ENCODE data around the gene SDR9C7.

SDR9C7 gene

DNA sequence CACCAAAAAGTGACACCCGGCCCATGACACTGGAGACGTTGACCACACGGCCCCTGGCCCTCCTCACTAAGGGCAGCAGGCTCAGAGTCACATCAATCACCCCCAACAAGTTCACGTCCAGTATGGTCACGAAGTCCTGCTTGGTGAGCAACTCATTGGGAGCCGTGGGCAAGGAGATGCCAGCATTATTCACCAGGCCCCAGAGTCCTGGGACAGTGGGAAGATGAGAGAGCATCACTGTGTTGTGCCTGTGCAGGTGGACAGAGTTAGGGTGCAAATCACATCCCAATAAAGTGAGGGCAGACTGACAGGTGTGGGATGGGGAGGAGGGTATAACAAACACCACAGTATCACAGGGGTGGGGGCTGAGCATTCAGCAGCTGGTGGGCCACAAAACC, 20.7 kb upstream of the SDR9C7 start:
- POLR2A ChIA-PET = no interaction called here
- no peaks in the 10 kb centered on the region for H3K4me1 ChIP-seq (ENCODE audit: control insufficient read depth, insufficient read depth, low read length)
- H3K4me3 ChIP-seq (ENCODE audit: low read depth, low read length) = no peak overlapping the region
- no peaks in the 10 kb centered on the region for H3K9me3 ChIP-seq (ENCODE audit: control insufficient read depth, insufficient read depth, low read depth, low read length)
- H3K27ac ChIP-seq (ENCODE audit: extremely low read depth, low read depth, low read length) = no peak overlapping the region
- CTCF ChIA-PET = interaction anchor here (1.2 kb wide), 1 partner anchor 33 kb away, joined by 3 read pairs; no protein-coding TSS in a partner anchor
- TF ChIP-seq ZNF596 (tag by site-specific recombination; IDR thresholded peaks at IDR 0.05) (no peak), ZBTB26 (tag by site-specific recombination; optimal IDR thresholded peaks at IDR 0.05) (no peak), ZNF366 (tag by site-specific recombination; conservative IDR thresholded peaks at IDR 0.05) (no peak), ZNF639 (tag by site-specific recombination; IDR thresholded peaks at IDR 0.05) (no peak), ZBTB7A (tag by site-specific recombination; IDR thresholded peaks at IDR 0.05; ENCODE audit: low read depth) (no peak), ZNF677 (tag by site-specific recombination; IDR thresholded peaks at IDR 0.05) (no peak), ZNF133 (tag by site-specific recombination; IDR thresholded peaks at IDR 0.05) (no peak), ZNF16 (tag by site-specific recombination; IDR thresholded peaks at IDR 0.05; ENCODE audit: low read depth) (no peak), KLF7 (tag by site-specific recombination; IDR thresholded peaks at IDR 0.05; ENCODE audit: borderline replicate concordance) (no peak), ZSCAN23 (tag by site-specific recombination; IDR thresholded peaks at IDR 0.05) (no peak)
- TF ChIP-seq, protein P1, sequence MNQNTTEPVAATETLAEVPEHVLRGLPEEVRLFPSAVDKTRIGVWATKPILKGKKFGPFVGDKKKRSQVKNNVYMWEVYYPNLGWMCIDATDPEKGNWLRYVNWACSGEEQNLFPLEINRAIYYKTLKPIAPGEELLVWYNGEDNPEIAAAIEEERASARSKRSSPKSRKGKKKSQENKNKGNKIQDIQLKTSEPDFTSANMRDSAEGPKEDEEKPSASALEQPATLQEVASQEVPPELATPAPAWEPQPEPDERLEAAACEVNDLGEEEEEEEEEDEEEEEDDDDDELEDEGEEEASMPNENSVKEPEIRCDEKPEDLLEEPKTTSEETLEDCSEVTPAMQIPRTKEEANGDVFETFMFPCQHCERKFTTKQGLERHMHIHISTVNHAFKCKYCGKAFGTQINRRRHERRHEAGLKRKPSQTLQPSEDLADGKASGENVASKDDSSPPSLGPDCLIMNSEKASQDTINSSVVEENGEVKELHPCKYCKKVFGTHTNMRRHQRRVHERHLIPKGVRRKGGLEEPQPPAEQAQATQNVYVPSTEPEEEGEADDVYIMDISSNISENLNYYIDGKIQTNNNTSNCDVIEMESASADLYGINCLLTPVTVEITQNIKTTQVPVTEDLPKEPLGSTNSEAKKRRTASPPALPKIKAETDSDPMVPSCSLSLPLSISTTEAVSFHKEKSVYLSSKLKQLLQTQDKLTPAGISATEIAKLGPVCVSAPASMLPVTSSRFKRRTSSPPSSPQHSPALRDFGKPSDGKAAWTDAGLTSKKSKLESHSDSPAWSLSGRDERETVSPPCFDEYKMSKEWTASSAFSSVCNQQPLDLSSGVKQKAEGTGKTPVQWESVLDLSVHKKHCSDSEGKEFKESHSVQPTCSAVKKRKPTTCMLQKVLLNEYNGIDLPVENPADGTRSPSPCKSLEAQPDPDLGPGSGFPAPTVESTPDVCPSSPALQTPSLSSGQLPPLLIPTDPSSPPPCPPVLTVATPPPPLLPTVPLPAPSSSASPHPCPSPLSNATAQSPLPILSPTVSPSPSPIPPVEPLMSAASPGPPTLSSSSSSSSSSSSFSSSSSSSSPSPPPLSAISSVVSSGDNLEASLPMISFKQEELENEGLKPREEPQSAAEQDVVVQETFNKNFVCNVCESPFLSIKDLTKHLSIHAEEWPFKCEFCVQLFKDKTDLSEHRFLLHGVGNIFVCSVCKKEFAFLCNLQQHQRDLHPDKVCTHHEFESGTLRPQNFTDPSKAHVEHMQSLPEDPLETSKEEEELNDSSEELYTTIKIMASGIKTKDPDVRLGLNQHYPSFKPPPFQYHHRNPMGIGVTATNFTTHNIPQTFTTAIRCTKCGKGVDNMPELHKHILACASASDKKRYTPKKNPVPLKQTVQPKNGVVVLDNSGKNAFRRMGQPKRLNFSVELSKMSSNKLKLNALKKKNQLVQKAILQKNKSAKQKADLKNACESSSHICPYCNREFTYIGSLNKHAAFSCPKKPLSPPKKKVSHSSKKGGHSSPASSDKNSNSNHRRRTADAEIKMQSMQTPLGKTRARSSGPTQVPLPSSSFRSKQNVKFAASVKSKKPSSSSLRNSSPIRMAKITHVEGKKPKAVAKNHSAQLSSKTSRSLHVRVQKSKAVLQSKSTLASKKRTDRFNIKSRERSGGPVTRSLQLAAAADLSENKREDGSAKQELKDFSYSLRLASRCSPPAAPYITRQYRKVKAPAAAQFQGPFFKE (tag by site-specific recombination; IDR thresholded peaks at IDR 0.05; ENCODE audit: borderline replicate concordance) = no peak
- TF ChIP-seq, protein P2, sequence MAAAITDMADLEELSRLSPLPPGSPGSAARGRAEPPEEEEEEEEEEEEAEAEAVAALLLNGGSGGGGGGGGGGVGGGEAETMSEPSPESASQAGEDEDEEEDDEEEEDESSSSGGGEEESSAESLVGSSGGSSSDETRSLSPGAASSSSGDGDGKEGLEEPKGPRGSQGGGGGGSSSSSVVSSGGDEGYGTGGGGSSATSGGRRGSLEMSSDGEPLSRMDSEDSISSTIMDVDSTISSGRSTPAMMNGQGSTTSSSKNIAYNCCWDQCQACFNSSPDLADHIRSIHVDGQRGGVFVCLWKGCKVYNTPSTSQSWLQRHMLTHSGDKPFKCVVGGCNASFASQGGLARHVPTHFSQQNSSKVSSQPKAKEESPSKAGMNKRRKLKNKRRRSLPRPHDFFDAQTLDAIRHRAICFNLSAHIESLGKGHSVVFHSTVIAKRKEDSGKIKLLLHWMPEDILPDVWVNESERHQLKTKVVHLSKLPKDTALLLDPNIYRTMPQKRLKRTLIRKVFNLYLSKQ (tag by site-specific recombination; IDR thresholded peaks at IDR 0.05; ENCODE audit: borderline replicate concordance) = no peak
- TF ChIP-seq, protein P3, sequence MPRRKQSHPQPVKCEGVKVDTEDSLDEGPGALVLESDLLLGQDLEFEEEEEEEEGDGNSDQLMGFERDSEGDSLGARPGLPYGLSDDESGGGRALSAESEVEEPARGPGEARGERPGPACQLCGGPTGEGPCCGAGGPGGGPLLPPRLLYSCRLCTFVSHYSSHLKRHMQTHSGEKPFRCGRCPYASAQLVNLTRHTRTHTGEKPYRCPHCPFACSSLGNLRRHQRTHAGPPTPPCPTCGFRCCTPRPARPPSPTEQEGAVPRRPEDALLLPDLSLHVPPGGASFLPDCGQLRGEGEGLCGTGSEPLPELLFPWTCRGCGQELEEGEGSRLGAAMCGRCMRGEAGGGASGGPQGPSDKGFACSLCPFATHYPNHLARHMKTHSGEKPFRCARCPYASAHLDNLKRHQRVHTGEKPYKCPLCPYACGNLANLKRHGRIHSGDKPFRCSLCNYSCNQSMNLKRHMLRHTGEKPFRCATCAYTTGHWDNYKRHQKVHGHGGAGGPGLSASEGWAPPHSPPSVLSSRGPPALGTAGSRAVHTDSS (tag by site-specific recombination; IDR thresholded peaks at IDR 0.05) = no peak
- TF ChIP-seq, protein P4, sequence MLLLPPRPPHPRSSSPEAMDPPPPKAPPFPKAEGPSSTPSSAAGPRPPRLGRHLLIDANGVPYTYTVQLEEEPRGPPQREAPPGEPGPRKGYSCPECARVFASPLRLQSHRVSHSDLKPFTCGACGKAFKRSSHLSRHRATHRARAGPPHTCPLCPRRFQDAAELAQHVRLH (tag by site-specific recombination; IDR thresholded peaks at IDR 0.05) = no peak
- no peaks in the 10 kb centered on the region for H3K36me3 ChIP-seq (ENCODE audit: control insufficient read depth in 2 of 2, insufficient read depth in 1 of 2, low read length in 2 of 2)
